Body of pancreas (tissue), 4 donors: ENCODE data around the gene MARCO.

Source experiments
- CTCF ChIP-seq, 7 experiments: fragments of 450-650 bp in 4 of 7; fragments of 200-600 bp in 3 of 7; sonication (generic) in 3 of 7; IDR thresholded peaks; one replicate each; pipeline ENCODE4 v1.5.1; 2016 to 2019; ENCODE audit warnings: antibody characterized with exemption in 7 of 7
- POLR2A ChIP-seq, 3 donors: fragments of 450-650 bp; IDR thresholded peaks; one replicate each; pipeline ENCODE4 v1.6.1; 2016; ENCODE audit warnings: antibody characterized with exemption in 3 of 3, mild to moderate bottlenecking in 2 of 3

GRCh38 chr2:118945881-118946280, 3.9 kb downstream of the MARCO start:
- TF ChIP-seq CTCF (IDR thresholded peaks at IDR 0.05) (no peak), POLR2A (IDR thresholded peaks at IDR 0.05) (no peak)
